Keratinocyte (primary cell): ENCODE results near the gene LAIR2. TPM values are rescaled to one million over a fixed set of nuclear protein-coding genes. Genes with fewer than 3 reads are reported as not detected.

Experiments used
- DNase-seq: peaks from one replicate; pipeline ENCODE4 v3.0.0-alpha.2; 2011; ENCODE audit warnings: low read depth, missing footprints, low spot score
- FAIRE-seq: peaks from 2 replicates; lab custom pipeline; 2011; peaks lifted over from hg19 to GRCh38; lab: Jason Lieb, UNC
- H2AFZ ChIP-seq: 2 replicates; pipeline ENCODE4 v1.6.0; 2012; ENCODE audit warnings: low read length, control low read depth, inconsistent platforms; ENCODE audit not compliant: control insufficient read depth
- H3K27ac ChIP-seq: 2 replicates; pipeline ENCODE4 v1.5.1; 2011; ENCODE audit warnings: low read length; ENCODE audit not compliant: control insufficient read depth, insufficient read depth
- H3K27me3 ChIP-seq: 3 replicates; pipeline ENCODE4 v1.6.0; 2011; ENCODE audit warnings: low read length; ENCODE audit not compliant: control insufficient read depth, insufficient read depth; ENCODE audit errors: extremely low read depth
- H3K36me3 ChIP-seq, 2 experiments: 2 replicates in 1 of 2; 3 replicates in 1 of 2; pipeline ENCODE4 v1.5.1; 2011; ENCODE audit warnings: low read length in 2 of 2, mild to moderate bottlenecking in 1 of 2; ENCODE audit not compliant: control insufficient read depth in 2 of 2, insufficient read depth in 2 of 2; ENCODE audit errors: extremely low read depth in 1 of 2
- H3K4me1 ChIP-seq: 3 replicates; pipeline ENCODE4 v1.5.1; 2011; ENCODE audit warnings: low read length; ENCODE audit not compliant: control insufficient read depth, insufficient read depth; ENCODE audit errors: extremely low read depth
- H3K4me2 ChIP-seq: 3 replicates; pipeline ENCODE4 v1.6.0; 2011; ENCODE audit warnings: low read depth, low read length; ENCODE audit not compliant: control insufficient read depth, insufficient read depth; ENCODE audit errors: extremely low read depth
- H3K4me3 ChIP-seq, 3 experiments: fragments of 200-600 bp in 1 of 3; sonication (generic) in 1 of 3; 2 replicates in 2 of 3; 3 replicates in 1 of 3; pipeline ENCODE4 v1.5.1; 2011 to 2016; ENCODE audit warnings: low read length in 3 of 3, mild to moderate bottlenecking in 3 of 3, control low read depth in 2 of 3, inconsistent platforms in 1 of 3, low read depth in 1 of 3, mixed read lengths in 1 of 3, mixed run types in 1 of 3, moderate library complexity in 1 of 3; ENCODE audit not compliant: control insufficient read depth in 2 of 3, insufficient read depth in 2 of 3; ENCODE audit errors: extremely low read depth in 1 of 3
- H3K79me2 ChIP-seq: 2 replicates; pipeline ENCODE4 v1.6.0; 2012; ENCODE audit warnings: low read length; ENCODE audit not compliant: control insufficient read depth, insufficient read depth
- H3K9ac ChIP-seq: 3 replicates; pipeline ENCODE4 v1.6.0; 2011; ENCODE audit warnings: low read length; ENCODE audit not compliant: control insufficient read depth, insufficient read depth; ENCODE audit errors: extremely low read depth
- H3K9me1 ChIP-seq: 3 replicates; pipeline ENCODE4 v1.6.0; 2011; ENCODE audit warnings: low read length; ENCODE audit not compliant: control insufficient read depth, insufficient read depth; ENCODE audit errors: extremely low read depth
- H3K9me3 ChIP-seq: 2 replicates; pipeline ENCODE4 v1.5.1; 2012; ENCODE audit warnings: low read depth, low read length; ENCODE audit not compliant: control insufficient read depth
- H4K20me1 ChIP-seq: 3 replicates; pipeline ENCODE4 v1.6.0; 2011; ENCODE audit warnings: low read length; ENCODE audit not compliant: control insufficient read depth, insufficient read depth; ENCODE audit errors: extremely low read depth
- CTCF ChIP-seq, 3 experiments: IDR thresholded peaks in 1 of 3; conservative IDR thresholded peaks in 1 of 3; optimal IDR thresholded peaks in 1 of 3; 2 replicates in 2 of 3; 3 replicates in 1 of 3; pipeline versions ENCODE3 to v1.5.1; 2011; ENCODE audit warnings: low read length in 3 of 3, mild to moderate bottlenecking in 3 of 3, moderate library complexity in 2 of 3, control low read depth in 1 of 3, inconsistent platforms in 1 of 3; ENCODE audit not compliant: insufficient read depth in 2 of 3; ENCODE audit errors: extremely low read depth in 1 of 3
- EZH2 ChIP-seq: IDR thresholded peaks from one replicate; pipeline ENCODE4 v1.6.1; 2012; ENCODE audit warnings: inconsistent platforms, mild to moderate bottlenecking, low read length, moderate library complexity
- dilution Hi-C: fragments of 300-500 bp; cut with MboI; formaldehyde crosslinking; loops from one replicate; pipeline ENCODE4 v1.7.0; 2020; ENCODE audit warnings: low sequenced_read_pairs; ENCODE audit not compliant: extremely low pct_ligation_motif_present
- polyA plus RNA-seq, 5 experiments: library from polyadenylated mRNA; depleted of rRNA in 3 of 5; stranded (reverse) in 3 of 5; stranded (forward) in 1 of 5; unstranded in 1 of 5; fragments of >200 nt; gene quantifications; 1 replicate in 1 of 5; 2 replicates in 3 of 5; 3 replicates in 1 of 5; pipeline versions ENCODE4 v1.2.1 to v1.2.3, GENCODE V29; 2011 to 2012; ENCODE audit warnings: missing spikeins in 2 of 5, low read depth in 1 of 5, low replicate concordance in 1 of 5

The LAIR2 gene
- polyA plus RNA-seq, 1 donor (not counting 4 experiments of a cell fraction or from before 2014, with no cell fraction given): not detected

DNA sequence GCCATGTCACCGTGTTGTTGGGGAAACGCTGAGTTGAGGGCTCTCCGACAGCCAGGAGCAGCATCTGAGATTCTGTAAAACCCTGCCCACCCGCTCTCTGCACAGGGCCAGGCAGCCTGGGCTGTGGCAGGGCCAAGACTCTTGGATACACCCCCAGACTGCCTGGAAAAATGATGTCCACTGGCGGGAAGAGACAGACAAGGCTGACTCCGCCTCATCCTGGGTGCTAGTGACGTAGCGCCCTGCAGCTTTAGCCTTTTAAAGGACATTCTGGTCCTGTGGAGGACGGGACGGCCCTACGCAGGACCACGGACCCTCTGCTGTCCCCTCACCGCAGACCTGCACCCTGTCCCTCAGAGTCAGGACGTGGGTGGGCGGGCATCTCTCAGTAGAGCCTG, 50.3 kb downstream of the LAIR2 start:
- H3K4me2 ChIP-seq: no peak overlapping the region
- no peak overlapping the region for H2AFZ ChIP-seq
- H3K27me3 ChIP-seq: no peaks in the 10 kb centered on the region
- dilution Hi-C loops: no loop called here
- no peak overlapping the region for H3K27ac ChIP-seq
- H3K36me3 ChIP-seq: no peaks in the 10 kb centered on the region
- no peaks in the 10 kb centered on the region for H3K4me1 ChIP-seq
- H3K4me3 ChIP-seq: no peak overlapping the region
- H3K79me2 ChIP-seq: no peaks in the 10 kb centered on the region
- DNase-seq: no peak
- TF ChIP-seq EZH2 (no peak), CTCF (optimal IDR thresholded peaks at IDR 0.05 in 1 of 3, IDR thresholded peaks at IDR 0.05 in 1 of 3, conservative IDR thresholded peaks at IDR 0.05 in 1 of 3; ENCODE audit: extremely low read depth in 1 of 3, insufficient read depth in 2 of 3, low read length in 3 of 3) (no peak)
- FAIRE-seq: no peak
- H3K9me3 ChIP-seq: peaks cover 14% of the 10 kb centered on the region
- no peaks in the 10 kb centered on the region for H3K9me1 ChIP-seq
- no peaks in the 10 kb centered on the region for H4K20me1 ChIP-seq
- no peak overlapping the region for H3K9ac ChIP-seq

GRCh38 chr19:54554006-54554405, 51.4 kb downstream of the LAIR2 start:
- dilution Hi-C loops: no loop called here
- Histone ChIP-seq H3K9me1 (no peaks in the 10 kb centered on the region), H3K4me3 (no peak overlapping the region), H3K27ac (no peak overlapping the region), H3K27me3 (no peaks in the 10 kb centered on the region), H3K4me1 (no peaks in the 10 kb centered on the region), H3K79me2 (no peaks in the 10 kb centered on the region), H2AFZ (no peak overlapping the region), H3K36me3 (no peaks in the 10 kb centered on the region), H4K20me1 (no peaks in the 10 kb centered on the region), H3K9ac (no peak overlapping the region), H3K9me3 (peaks cover 11% of the 10 kb centered on the region), H3K4me2 (no peak overlapping the region)
- FAIRE-seq: no peak
- TF ChIP-seq CTCF (optimal IDR thresholded peaks at IDR 0.05 in 1 of 3, IDR thresholded peaks at IDR 0.05 in 1 of 3, conservative IDR thresholded peaks at IDR 0.05 in 1 of 3; ENCODE audit: extremely low read depth in 1 of 3, insufficient read depth in 2 of 3, low read length in 3 of 3) (no peak), EZH2 (no peak)
- DNase-seq: no peak
